HL-60 (cell line): Measurements from ENCODE around the gene CSNK1D.

Source experiments
- DNase-seq, 2 experiments: peaks; one replicate each; pipeline ENCODE4 v3.0.0-alpha.2; 2010 to 2020; ENCODE audit warnings: low read depth in 1 of 2, low spot score in 1 of 2
- H3K27ac ChIP-seq: fragments of 250-450 bp; sonication (Bioruptor Pico); replicated peaks from 2 replicates; pipeline ENCODE4 v1.5.1; 2020; ENCODE audit warnings: mild to moderate bottlenecking, moderate library complexity
- H3K27me3 ChIP-seq: fragments of 250-450 bp; sonication (Bioruptor Pico); 2 replicates; pipeline ENCODE4 v1.5.1; 2021; ENCODE audit warnings: mild to moderate bottlenecking, moderate library complexity; ENCODE audit not compliant: insufficient read depth, poor library complexity, severe bottlenecking
- H3K4me3 ChIP-seq: replicated peaks from 2 replicates; pipeline ENCODE4 v1.5.1; 2011; ENCODE audit warnings: mild to moderate bottlenecking, control low read depth, low read length; ENCODE audit not compliant: insufficient read depth
- GABPA ChIP-seq: IDR thresholded peaks from 2 replicates; pipeline ENCODE4 v1.6.1; 2012; ENCODE audit warnings: low read depth
- POLR2AphosphoS5 ChIP-seq: IDR thresholded peaks from 2 replicates; pipeline ENCODE4 v1.6.1; 2012; ENCODE audit warnings: low read depth
- SPI1 ChIP-seq: IDR thresholded peaks from 2 replicates; pipeline ENCODE4 v1.6.1; 2012; ENCODE audit warnings: low read depth, mild to moderate bottlenecking, borderline replicate concordance
- TF ChIP-seq, protein P1 (sequence below): IDR thresholded peaks from one replicate; pipeline ENCODE4 v1.5.1; 2011; ENCODE audit warnings: low read length, control low read depth, inconsistent platforms; ENCODE audit not compliant: insufficient read depth
- TF ChIP-seq, protein P2 (sequence below): IDR thresholded peaks from 2 replicates; pipeline ENCODE4 v1.6.1; 2012; ENCODE audit warnings: low read depth; ENCODE audit not compliant: insufficient replicate concordance

CSNK1D gene

DNA sequence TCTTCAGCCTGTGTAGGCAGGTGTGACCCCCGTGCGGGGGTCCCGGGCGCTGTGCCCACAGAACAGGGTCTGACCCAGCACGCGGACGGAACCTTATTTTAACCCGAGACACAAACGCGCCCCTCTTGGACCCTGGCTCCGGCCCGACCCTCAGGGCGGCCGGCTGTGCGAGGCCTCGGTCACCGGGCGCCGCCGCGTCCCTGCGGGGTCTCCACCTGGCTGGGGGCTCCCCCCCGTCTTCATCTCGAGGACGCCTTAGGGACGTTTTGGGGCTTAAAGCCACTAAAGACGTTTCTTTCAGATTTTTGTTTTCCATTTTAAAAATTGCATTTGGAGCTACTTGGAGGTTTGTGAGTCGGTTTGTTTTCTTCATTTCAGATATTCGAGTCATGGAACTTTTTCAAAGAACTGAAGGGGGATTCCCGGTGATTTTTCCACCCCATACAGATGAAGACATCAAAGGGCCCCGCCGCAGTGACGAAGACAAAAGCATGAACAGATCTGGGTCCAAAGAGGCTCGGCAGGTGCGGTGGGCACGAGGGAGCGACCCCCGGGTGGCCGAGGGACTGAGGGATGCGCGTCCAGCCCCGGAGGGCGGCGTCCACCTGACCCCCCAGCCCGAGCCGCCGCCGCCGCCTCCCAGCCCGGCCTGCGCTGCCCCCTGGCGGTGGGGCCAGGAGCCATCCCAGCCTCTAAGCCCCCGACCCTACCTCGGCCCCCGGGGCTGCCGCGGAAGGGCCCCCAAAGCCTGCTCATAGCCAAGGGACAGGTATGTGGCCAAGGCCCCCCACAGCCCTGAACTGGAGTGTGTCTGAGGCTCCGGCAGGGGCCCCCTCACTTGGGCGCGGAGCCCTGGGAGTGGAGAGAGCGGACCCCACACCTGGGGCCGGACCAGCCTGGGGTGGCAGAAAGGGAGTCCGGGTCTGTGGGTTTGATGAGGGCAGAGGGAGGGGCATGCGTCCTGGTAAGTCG, 47.7 kb upstream of the CSNK1D start:
- H3K4me3 ChIP-seq = no peak overlapping the region
- DNase-seq = no peak
- H3K27me3 ChIP-seq = peaks cover 14% of the 10 kb centered on the region

DNA sequence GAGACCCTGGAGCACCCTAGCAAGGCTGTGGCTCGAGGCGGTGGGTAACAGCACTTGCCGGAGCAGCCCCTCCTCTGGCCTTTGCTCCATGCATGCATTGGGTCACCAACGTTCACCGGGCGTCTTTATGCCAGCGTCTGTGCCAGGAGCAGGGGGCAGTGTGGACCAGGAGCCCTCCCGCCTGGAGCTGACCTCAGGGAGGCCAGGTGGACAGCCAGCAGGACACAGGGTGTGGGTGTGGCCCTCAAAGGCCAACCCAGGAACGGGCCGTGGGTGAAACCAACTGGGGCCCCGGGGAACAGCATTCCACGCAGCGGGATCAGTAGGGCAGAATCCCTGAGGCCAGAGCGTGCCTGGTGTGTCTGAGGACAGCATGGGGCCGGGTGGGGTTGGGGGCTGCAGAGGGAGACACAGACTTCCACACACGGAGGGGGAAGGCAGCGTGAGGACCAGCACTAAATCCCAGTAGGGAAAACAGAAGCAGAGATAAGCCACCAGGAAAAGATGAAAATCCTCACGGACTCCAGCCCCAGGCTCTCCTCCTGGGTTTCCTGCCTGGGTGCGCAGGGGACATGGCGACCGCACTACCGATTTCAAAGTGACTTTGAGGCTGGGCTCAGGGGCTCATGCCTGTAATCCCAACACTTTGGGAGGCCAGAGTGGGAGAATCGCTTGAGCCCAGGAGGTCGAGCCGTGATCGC, 46.8 kb upstream of the CSNK1D start:
- H3K27ac ChIP-seq = no peak overlapping the region

More for the DNA sequence above, 47.7 kb upstream of the CSNK1D start:
- no peak overlapping the region for H3K27ac ChIP-seq
- TF ChIP-seq POLR2AphosphoS5 = no peak
- TF ChIP-seq GABPA = no peak
- TF ChIP-seq SPI1 = no peak
- TF ChIP-seq, protein P1, sequence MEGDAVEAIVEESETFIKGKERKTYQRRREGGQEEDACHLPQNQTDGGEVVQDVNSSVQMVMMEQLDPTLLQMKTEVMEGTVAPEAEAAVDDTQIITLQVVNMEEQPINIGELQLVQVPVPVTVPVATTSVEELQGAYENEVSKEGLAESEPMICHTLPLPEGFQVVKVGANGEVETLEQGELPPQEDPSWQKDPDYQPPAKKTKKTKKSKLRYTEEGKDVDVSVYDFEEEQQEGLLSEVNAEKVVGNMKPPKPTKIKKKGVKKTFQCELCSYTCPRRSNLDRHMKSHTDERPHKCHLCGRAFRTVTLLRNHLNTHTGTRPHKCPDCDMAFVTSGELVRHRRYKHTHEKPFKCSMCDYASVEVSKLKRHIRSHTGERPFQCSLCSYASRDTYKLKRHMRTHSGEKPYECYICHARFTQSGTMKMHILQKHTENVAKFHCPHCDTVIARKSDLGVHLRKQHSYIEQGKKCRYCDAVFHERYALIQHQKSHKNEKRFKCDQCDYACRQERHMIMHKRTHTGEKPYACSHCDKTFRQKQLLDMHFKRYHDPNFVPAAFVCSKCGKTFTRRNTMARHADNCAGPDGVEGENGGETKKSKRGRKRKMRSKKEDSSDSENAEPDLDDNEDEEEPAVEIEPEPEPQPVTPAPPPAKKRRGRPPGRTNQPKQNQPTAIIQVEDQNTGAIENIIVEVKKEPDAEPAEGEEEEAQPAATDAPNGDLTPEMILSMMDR = peak; percentile 22
- TF ChIP-seq, protein P2, sequence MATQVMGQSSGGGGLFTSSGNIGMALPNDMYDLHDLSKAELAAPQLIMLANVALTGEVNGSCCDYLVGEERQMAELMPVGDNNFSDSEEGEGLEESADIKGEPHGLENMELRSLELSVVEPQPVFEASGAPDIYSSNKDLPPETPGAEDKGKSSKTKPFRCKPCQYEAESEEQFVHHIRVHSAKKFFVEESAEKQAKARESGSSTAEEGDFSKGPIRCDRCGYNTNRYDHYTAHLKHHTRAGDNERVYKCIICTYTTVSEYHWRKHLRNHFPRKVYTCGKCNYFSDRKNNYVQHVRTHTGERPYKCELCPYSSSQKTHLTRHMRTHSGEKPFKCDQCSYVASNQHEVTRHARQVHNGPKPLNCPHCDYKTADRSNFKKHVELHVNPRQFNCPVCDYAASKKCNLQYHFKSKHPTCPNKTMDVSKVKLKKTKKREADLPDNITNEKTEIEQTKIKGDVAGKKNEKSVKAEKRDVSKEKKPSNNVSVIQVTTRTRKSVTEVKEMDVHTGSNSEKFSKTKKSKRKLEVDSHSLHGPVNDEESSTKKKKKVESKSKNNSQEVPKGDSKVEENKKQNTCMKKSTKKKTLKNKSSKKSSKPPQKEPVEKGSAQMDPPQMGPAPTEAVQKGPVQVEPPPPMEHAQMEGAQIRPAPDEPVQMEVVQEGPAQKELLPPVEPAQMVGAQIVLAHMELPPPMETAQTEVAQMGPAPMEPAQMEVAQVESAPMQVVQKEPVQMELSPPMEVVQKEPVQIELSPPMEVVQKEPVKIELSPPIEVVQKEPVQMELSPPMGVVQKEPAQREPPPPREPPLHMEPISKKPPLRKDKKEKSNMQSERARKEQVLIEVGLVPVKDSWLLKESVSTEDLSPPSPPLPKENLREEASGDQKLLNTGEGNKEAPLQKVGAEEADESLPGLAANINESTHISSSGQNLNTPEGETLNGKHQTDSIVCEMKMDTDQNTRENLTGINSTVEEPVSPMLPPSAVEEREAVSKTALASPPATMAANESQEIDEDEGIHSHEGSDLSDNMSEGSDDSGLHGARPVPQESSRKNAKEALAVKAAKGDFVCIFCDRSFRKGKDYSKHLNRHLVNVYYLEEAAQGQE = no peak

DNA sequence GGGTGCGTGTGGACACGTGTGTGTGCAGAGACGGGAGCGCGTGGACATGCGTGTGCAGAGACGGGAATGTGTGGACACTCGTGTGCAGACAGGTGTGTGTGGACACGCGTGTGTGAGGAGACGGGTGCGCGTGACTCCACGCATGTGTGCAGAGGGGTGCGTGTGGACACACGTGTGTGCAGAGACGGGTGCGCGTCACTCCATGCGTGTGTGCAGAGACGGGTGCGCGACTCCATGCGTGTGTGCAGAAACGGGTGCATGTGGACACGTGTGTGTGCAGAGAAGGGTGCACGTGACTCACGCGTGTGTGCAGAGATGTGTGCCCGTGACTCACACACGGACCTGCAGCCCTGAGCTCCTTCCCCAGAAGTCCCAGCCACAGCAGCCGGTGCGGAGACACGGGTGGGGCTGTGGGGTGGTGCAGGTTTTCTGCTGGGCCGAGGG, 46.1 kb upstream of the CSNK1D start:
- TF ChIP-seq GABPA = no peak
- TF ChIP-seq POLR2AphosphoS5 = no peak
- TF ChIP-seq, protein P1 = no peak
- TF ChIP-seq, protein P2 = no peak
- TF ChIP-seq SPI1 = no peak
- H3K27ac ChIP-seq = no peak overlapping the region
- H3K27me3 ChIP-seq = peaks cover 18% of the 10 kb centered on the region
- no peak for DNase-seq
- H3K4me3 ChIP-seq = no peak overlapping the region

More for the DNA sequence above, 46.8 kb upstream of the CSNK1D start:
- DNase-seq = no peak
- TF ChIP-seq, protein P2 = no peak
- TF ChIP-seq, protein P1 = no peak
- TF ChIP-seq SPI1 = no peak
- TF ChIP-seq POLR2AphosphoS5 = no peak
- TF ChIP-seq GABPA = no peak
- peaks cover 20% of the 10 kb centered on the region for H3K27me3 ChIP-seq
- H3K4me3 ChIP-seq = no peak overlapping the region
